ENCODE measurements around the gene APOL1.

DNA sequence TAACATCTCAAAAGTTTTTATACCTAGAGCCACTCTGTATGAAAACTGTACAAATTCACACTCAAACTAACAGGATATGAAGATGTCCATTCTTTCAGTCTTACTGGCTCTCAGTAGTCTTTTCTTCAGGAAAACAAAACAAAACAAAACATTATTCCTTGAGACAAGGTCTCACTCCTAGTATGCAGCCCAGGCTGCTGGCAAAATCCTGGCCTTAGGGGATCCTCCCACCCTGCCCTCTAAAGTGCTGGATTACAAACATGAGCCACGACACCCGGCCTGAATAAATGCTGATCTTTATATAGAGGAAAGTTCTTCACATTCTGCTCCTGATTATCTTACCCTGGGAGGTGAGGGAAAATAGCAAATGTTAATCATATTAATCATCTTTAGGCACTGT lies 18.7 kb upstream of the APOL1 start:
- TF ChIP-seq CEBPB (IDR thresholded peaks at IDR 0.05; ENCODE audit: borderline replicate concordance in 1 of 2, low read depth in 2 of 2, low read length in 2 of 2) (no peak), POLR2A (IDR thresholded peaks at IDR 0.05; ENCODE audit: low read depth, low read length) (no peak), MXI1 (IDR thresholded peaks at IDR 0.05; ENCODE audit: low read depth, low read length) (no peak), CBX3 (IDR thresholded peaks at IDR 0.05; ENCODE audit: borderline replicate concordance, low read depth) (no peak), ZBTB33 (IDR thresholded peaks at IDR 0.05) (no peak), MAX (IDR thresholded peaks at IDR 0.05; ENCODE audit: low read depth, low read length) (no peak)
- TF ChIP-seq, protein P1, sequence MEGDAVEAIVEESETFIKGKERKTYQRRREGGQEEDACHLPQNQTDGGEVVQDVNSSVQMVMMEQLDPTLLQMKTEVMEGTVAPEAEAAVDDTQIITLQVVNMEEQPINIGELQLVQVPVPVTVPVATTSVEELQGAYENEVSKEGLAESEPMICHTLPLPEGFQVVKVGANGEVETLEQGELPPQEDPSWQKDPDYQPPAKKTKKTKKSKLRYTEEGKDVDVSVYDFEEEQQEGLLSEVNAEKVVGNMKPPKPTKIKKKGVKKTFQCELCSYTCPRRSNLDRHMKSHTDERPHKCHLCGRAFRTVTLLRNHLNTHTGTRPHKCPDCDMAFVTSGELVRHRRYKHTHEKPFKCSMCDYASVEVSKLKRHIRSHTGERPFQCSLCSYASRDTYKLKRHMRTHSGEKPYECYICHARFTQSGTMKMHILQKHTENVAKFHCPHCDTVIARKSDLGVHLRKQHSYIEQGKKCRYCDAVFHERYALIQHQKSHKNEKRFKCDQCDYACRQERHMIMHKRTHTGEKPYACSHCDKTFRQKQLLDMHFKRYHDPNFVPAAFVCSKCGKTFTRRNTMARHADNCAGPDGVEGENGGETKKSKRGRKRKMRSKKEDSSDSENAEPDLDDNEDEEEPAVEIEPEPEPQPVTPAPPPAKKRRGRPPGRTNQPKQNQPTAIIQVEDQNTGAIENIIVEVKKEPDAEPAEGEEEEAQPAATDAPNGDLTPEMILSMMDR (IDR thresholded peaks at IDR 0.05 in 2 of 3, conservative IDR thresholded peaks at IDR 0.05 in 1 of 3; ENCODE audit: control insufficient read depth in 2 of 3, extremely low read depth in 1 of 3, insufficient read depth in 1 of 3, low read depth in 3 of 3, low read length in 3 of 3) = no peak
- TF ChIP-seq, protein P2, sequence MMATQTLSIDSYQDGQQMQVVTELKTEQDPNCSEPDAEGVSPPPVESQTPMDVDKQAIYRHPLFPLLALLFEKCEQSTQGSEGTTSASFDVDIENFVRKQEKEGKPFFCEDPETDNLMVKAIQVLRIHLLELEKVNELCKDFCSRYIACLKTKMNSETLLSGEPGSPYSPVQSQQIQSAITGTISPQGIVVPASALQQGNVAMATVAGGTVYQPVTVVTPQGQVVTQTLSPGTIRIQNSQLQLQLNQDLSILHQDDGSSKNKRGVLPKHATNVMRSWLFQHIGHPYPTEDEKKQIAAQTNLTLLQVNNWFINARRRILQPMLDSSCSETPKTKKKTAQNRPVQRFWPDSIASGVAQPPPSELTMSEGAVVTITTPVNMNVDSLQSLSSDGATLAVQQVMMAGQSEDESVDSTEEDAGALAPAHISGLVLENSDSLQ (IDR thresholded peaks at IDR 0.05) = no peak
